Activated CD8-positive, alpha-beta T cell treated with anti-CD3 and anti-CD28 coated beads for 36 hours (primary cell): ENCODE results near the gene PMVK. TPM values are rescaled to one million over a fixed set of nuclear protein-coding genes. Genes with fewer than 3 reads are reported as not detected.

ENCODE experiments used
- ATAC-seq: fragments of 200-7000 bp; cut with Tn5 transposase; one replicate; pipeline ENCODE4 v1.10.0; 2021; ENCODE audit warnings: mild to moderate bottlenecking, moderate library complexity
- CTCF ChIA-PET: fragments of 350-600 bp; sonication (Branson Sonifier 250); formaldehyde crosslinking; loops from one replicate; lab custom pipeline; 2021; ENCODE audit warnings: antibody characterized with exemption; lab: Charles Lee
- POLR2A ChIA-PET: fragments of 350-600 bp; sonication (Branson Sonifier 250); formaldehyde crosslinking; loops from one replicate; lab custom pipeline; 2021; ENCODE audit warnings: antibody characterized with exemption; lab: Charles Lee
- DNase-seq: peaks from one replicate; pipeline ENCODE4 v3.0.0-alpha.2; 2020
- H3K27ac Mint-ChIP-seq: one replicate; pipeline ENCODE4 v1.8.0; 2021; ENCODE audit warnings: mild to moderate bottlenecking, mixed read lengths
- H3K27me3 Mint-ChIP-seq: one replicate; pipeline ENCODE4 v1.8.0; 2021; ENCODE audit warnings: mixed read lengths
- H3K36me3 Mint-ChIP-seq: one replicate; pipeline ENCODE4 v1.8.0; 2021; ENCODE audit warnings: low read depth, mixed read lengths
- H3K4me1 Mint-ChIP-seq: one replicate; pipeline ENCODE4 v1.8.0; 2021; ENCODE audit warnings: low read depth, mixed read lengths
- H3K4me3 Mint-ChIP-seq: one replicate; pipeline ENCODE4 v1.8.0; 2021; ENCODE audit warnings: mild to moderate bottlenecking, moderate library complexity, mixed read lengths
- H3K9me3 Mint-ChIP-seq: one replicate; pipeline ENCODE4 v1.8.0; 2021; ENCODE audit warnings: mixed read lengths
- CTCF ChIP-seq: fragments of 200-600 bp; IDR thresholded peaks from one replicate; pipeline ENCODE4 v1.8.0; 2022; ENCODE audit warnings: antibody characterized with exemption, mild to moderate bottlenecking
- intact Hi-C: fragments of 100-400 bp; cut with micrococcal nuclease; formaldehyde crosslinking; loops from one replicate; pipeline ENCODE4 v1.10.0; 2022
- total RNA-seq, 2 experiments: library from RNA; stranded (reverse); gene quantifications; one replicate each; pipeline ENCODE4 v1.2.3, GENCODE V29; 2021

PMVK gene
- total RNA-seq, 2 experiments from 2014 or later, result 32.3 to 33.2 TPM

DNA sequence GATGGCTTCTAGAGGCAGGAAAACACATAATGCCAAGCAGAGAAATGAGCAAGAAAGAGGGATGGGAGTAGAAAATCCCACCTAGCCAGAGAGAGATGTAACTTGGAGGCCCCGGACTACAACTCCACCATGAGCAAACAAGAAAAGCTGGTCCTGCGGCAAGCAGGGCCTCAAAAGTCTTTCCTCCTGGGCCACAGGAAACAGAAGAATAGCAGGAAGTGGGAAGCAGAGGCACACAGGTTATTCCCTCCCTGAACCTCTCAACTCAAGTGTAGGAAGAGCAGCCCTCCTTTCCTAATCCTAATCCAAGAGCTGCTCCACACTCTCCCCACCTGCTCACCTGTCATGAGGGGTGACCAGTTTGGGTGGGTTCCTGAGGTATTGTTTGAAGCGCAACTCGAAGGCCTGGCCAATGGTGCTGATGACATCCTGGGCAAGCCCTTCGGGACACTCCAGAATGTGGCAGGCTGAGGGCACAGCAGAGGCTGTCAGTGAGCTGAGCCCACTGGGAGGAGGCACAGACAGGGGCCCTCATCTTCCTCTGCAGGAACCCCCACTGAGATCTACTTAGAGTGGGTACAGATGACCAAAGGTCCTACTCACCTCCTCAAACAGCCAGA is 30.9 kb upstream of the PMVK start:
- H3K27me3 Mint-ChIP-seq, result no peaks in the 10 kb centered on the region
- DNase-seq (no peak), ATAC-seq (no peak)
- H3K27ac Mint-ChIP-seq, result peak overlapping the region; percentile 74
- no peaks in the 10 kb centered on the region for H3K9me3 Mint-ChIP-seq
- peaks cover 35% of the 10 kb centered on the region for H3K4me1 Mint-ChIP-seq
- ChIA-PET CTCF (interaction anchor here (1.2 kb wide), 1 partner anchor 32 kb away, joined by 6 read pairs; no protein-coding TSS in a partner anchor), POLR2A (interaction anchor here (0.6 to 2.0 kb wide), 3 partner anchors 12 to 95 kb away, joined by 3 to 9 read pairs (median 3); partner anchors contain the start of genes FLAD1 and PBXIP1)
- intact Hi-C loops, result no loop called here
- no peak for TF ChIP-seq CTCF
- no peak overlapping the region for H3K4me3 Mint-ChIP-seq
- H3K36me3 Mint-ChIP-seq, result peaks cover 30% of the 10 kb centered on the region

- no peak for DNase-seq
- no peak overlapping the region for H3K4me3 Mint-ChIP-seq
- no peak for TF ChIP-seq CTCF
- H3K27me3 Mint-ChIP-seq, result no peaks in the 10 kb centered on the region
- H3K27ac Mint-ChIP-seq, result peak overlapping the region; percentile 30
- intact Hi-C loops, result no loop called here
- no peaks in the 10 kb centered on the region for H3K9me3 Mint-ChIP-seq
- H3K4me1 Mint-ChIP-seq, result peaks cover 25% of the 10 kb centered on the region
- ChIA-PET POLR2A (interaction anchor here (1.2 to 2.0 kb wide), 2 partner anchors 14 to 17 kb away, joined by 3 to 9 read pairs; partner anchors contain the start of gene FLAD1), CTCF (interaction anchor here (1.2 to 1.5 kb wide), 2 partner anchors 33 to 51 kb away, joined by 4 to 6 read pairs; no protein-coding TSS in a partner anchor)
- H3K36me3 Mint-ChIP-seq, result peaks cover 31% of the 10 kb centered on the region
- ATAC-seq, result no peak
Observed at GRCh38 chr1:154966111-154966510, 29.6 kb upstream of the PMVK start.

GRCh38 chr1:154964359-154964758 is 27.8 kb upstream of the PMVK start:
- H3K27ac Mint-ChIP-seq, result peak overlapping the region; percentile 57
- no peak for TF ChIP-seq CTCF
- ChIA-PET CTCF (interaction anchor here (1.0 to 2.3 kb wide), 5 partner anchors 9 to 95 kb away, joined by 3 to 10 read pairs (median 4); partner anchors contain the start of gene ADAM15), POLR2A (interaction anchor here (0.6 to 1.6 kb wide), 6 partner anchors 8 to 98 kb away, joined by 3 to 5 read pairs (median 4); partner anchors contain the start of genes CKS1B and PBXIP1)
- intact Hi-C loops, result loop anchor here (5.0 kb wide), 1 partner anchor 33 kb away; no protein-coding TSS in a partner anchor
- no peak overlapping the region for H3K4me3 Mint-ChIP-seq
- no peaks in the 10 kb centered on the region for H3K9me3 Mint-ChIP-seq
- ATAC-seq, result no peak
- no peaks in the 10 kb centered on the region for H3K27me3 Mint-ChIP-seq
- no peak for DNase-seq
- H3K4me1 Mint-ChIP-seq, result peaks cover 26% of the 10 kb centered on the region
- peaks cover 39% of the 10 kb centered on the region for H3K36me3 Mint-ChIP-seq

DNA sequence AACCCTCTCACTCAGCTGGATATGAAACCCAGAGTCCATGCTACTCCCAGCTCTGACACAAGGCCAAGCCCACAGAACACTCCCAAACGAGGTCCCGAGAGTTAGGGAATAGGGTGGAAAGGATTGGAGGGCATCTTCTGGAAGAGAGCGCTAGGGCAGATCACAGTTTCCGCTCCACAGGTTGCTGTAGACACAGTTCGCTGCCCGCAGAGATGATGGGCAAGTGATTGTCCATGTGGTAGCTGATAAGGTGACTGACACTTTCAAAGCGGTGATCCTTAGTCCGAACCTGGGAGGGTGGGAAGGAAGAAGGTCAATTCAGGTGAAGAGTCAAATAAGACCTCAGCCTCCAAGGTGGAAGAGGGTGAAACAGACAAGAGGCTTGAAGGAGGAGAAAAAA is 27.1 kb upstream of the PMVK start:
- POLR2A ChIA-PET, result interaction anchor here (0.6 to 3.7 kb wide), 6 partner anchors 9 to 98 kb away, joined by 3 to 55 read pairs (median 4); partner anchors contain the start of genes CKS1B and SHC1
- CTCF ChIA-PET, result interaction anchor here (0.6 to 2.3 kb wide), 4 partner anchors 10 to 96 kb away, joined by 3 to 10 read pairs (median 3); partner anchors contain the start of gene ADAM15
- TF ChIP-seq CTCF, result no peak
- DNase-seq, result no peak
- Mint-ChIP-seq H3K9me3 (no peaks in the 10 kb centered on the region), H3K4me1 (peaks cover 26% of the 10 kb centered on the region), H3K36me3 (peaks cover 40% of the 10 kb centered on the region), H3K4me3 (no peak overlapping the region), H3K27ac (peak overlapping the region; percentile 56), H3K27me3 (no peaks in the 10 kb centered on the region)
- no peak for ATAC-seq
- intact Hi-C loops, result loop anchor here (5.0 kb wide), 1 partner anchor 34 kb away; no protein-coding TSS in a partner anchor
